Hepatocyte (in vitro differentiated cells): ENCODE data around the gene ACKR1. TPM values are rescaled to one million over a fixed set of nuclear protein-coding genes. Genes with fewer than 3 reads are reported as not detected.
A peak's percentile ranks its signal among the peaks of the same experiment; 100 is the strongest.

Experiments used
- DNase-seq: peaks from one replicate; pipeline ENCODE4 v3.0.0-alpha.2; 2016; ENCODE audit warnings: low spot score
- H2AFZ ChIP-seq: fragments of 200-600 bp; sonication (generic); 2 replicates; pipeline ENCODE4 v1.6.0; 2016; ENCODE audit warnings: antibody characterized with exemption, mild to moderate bottlenecking
- H3K27ac ChIP-seq: fragments of 200-600 bp; sonication (generic); 2 replicates; pipeline ENCODE4 v1.5.1; 2016; ENCODE audit warnings: mild to moderate bottlenecking
- H3K27me3 ChIP-seq: fragments of 200-600 bp; sonication (generic); 2 replicates; pipeline ENCODE4 v1.6.1; 2016
- H3K36me3 ChIP-seq: fragments of 200-600 bp; sonication (generic); replicated peaks from 2 replicates; pipeline ENCODE4 v1.5.1; 2016; ENCODE audit warnings: low read depth; ENCODE audit not compliant: insufficient read depth
- H3K4me1 ChIP-seq: fragments of 200-600 bp; sonication (generic); 2 replicates; pipeline ENCODE4 v1.5.1; 2016; ENCODE audit warnings: mild to moderate bottlenecking, moderate library complexity; ENCODE audit not compliant: insufficient read depth
- H3K4me2 ChIP-seq: fragments of 200-600 bp; sonication (generic); 2 replicates; pipeline ENCODE4 v1.6.0; 2016
- H3K4me3 ChIP-seq: fragments of 200-600 bp; sonication (generic); 2 replicates; pipeline ENCODE4 v1.5.1; 2016; ENCODE audit warnings: mild to moderate bottlenecking
- H3K79me2 ChIP-seq: fragments of 200-600 bp; sonication (generic); 2 replicates; pipeline ENCODE4 v1.6.0; 2017; ENCODE audit warnings: mild to moderate bottlenecking
- H3K9me2 ChIP-seq: fragments of 200-600 bp; sonication (generic); replicated peaks from 2 replicates; pipeline ENCODE4 v1.6.0; 2017; ENCODE audit warnings: mild to moderate bottlenecking; ENCODE audit not compliant: insufficient read depth
- H3K9me3 ChIP-seq: fragments of 200-600 bp; sonication (generic); 2 replicates; pipeline ENCODE4 v1.5.1; 2016; ENCODE audit warnings: low read depth, mild to moderate bottlenecking
- H4K20me1 ChIP-seq: fragments of 200-600 bp; sonication (generic); 2 replicates; pipeline ENCODE4 v1.6.0; 2016; ENCODE audit warnings: mild to moderate bottlenecking; ENCODE audit not compliant: insufficient read depth, poor library complexity, severe bottlenecking
- EZH2 ChIP-seq: fragments of 200-600 bp; sonication (generic); IDR thresholded peaks from 2 replicates; pipeline ENCODE4 v1.6.1; 2016; ENCODE audit warnings: antibody characterized with exemption, mild to moderate bottlenecking, borderline replicate concordance
- EZH2phosphoT487 ChIP-seq: fragments of 200-600 bp; sonication (generic); IDR thresholded peaks from one replicate; pipeline ENCODE4 v1.6.1; 2018; ENCODE audit warnings: antibody characterized with exemption, mild to moderate bottlenecking, low read depth, moderate library complexity; ENCODE audit not compliant: unreplicated experiment, severe bottlenecking
- WGBS: methylation state at CpG from one replicate; pipeline ENCODE4 v1.1.6; 2016; ENCODE audit warnings: low lambda C conversion rate; ENCODE audit errors: missing lambda C conversion rate; 5-methylcytosine and 5-hydroxymethylcytosine counted together
- polyA plus RNA-seq: library from polyadenylated mRNA; unstranded; fragments of >200 nt; fragmentation: Nextera tagmentation; extraction: Ambion mirVana; gene quantifications from 2 replicates; pipeline ENCODE4 v1.2.1, GENCODE V29; 2016
- total RNA-seq: library from RNA; depleted of rRNA; stranded (reverse); fragments of >200 nt; gene quantifications from 2 replicates; pipeline ENCODE4 v1.2.3, GENCODE V29; 2014
- TF ChIP-seq, protein P1 (sequence below): fragments of 200-600 bp; sonication (generic); IDR thresholded peaks from 2 replicates; pipeline ENCODE4 v1.5.1; 2016; ENCODE audit warnings: antibody characterized with exemption, mild to moderate bottlenecking; ENCODE audit not compliant: poor library complexity

ACKR1 gene
- total and polyA plus RNA-seq, 2 experiments from 2014 or later = not detected

- Histone ChIP-seq H3K79me2 (no peaks in the 10 kb centered on the region), H3K27ac (no peak overlapping the region)
Observed at GRCh38 chr1:159207080-159207479, 2.4 kb downstream of the ACKR1 start.

DNA sequence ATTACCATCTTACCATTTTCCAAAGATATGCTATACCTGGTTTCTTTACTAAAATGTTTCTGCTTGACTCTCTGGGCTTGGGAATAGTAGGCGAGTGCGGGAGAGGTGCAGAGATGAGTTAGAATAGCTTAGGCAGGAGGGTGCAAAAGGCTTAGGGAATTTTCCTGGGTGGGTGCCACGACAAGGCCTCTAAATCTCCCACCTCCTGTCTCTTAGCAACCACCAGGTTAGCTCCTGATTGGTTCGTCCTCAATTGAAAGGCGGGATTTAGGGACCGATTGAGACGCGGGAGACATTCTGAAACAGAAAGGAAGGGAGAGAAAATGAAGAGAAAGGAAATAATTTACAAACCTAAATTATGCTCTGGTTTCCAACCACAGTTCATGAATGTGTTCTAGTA lies 3.1 kb downstream of the ACKR1 start:
- Histone ChIP-seq H3K79me2 (no peaks in the 10 kb centered on the region), H2AFZ (no peak overlapping the region), H3K9me2 (no peaks in the 10 kb centered on the region), H3K4me2 (no peak overlapping the region), H3K27ac (no peak overlapping the region), H4K20me1 (no peaks in the 10 kb centered on the region), H3K27me3 (peaks cover 33% of the 10 kb centered on the region), H3K36me3 (no peaks in the 10 kb centered on the region), H3K9me3 (no peaks in the 10 kb centered on the region), H3K4me1 (no peaks in the 10 kb centered on the region), H3K4me3 (no peak overlapping the region)
- no peak for DNase-seq
- TF ChIP-seq EZH2phosphoT487 (no peak), EZH2 (peak; percentile 40)
- 35% methylated on average over 8 of the region's 8 CpGs for WGBS

More at GRCh38 chr1:159207080-159207479, 2.4 kb downstream of the ACKR1 start:
- no peaks in the 10 kb centered on the region for H3K4me1 ChIP-seq
- no peaks in the 10 kb centered on the region for H4K20me1 ChIP-seq
- H3K27me3 ChIP-seq = peaks cover 33% of the 10 kb centered on the region
- H3K9me3 ChIP-seq = no peaks in the 10 kb centered on the region
- no peak overlapping the region for H3K4me2 ChIP-seq
- 87% methylated on average over 5 of the region's 5 CpGs for WGBS
- DNase-seq = no peak
- TF ChIP-seq, protein P1, sequence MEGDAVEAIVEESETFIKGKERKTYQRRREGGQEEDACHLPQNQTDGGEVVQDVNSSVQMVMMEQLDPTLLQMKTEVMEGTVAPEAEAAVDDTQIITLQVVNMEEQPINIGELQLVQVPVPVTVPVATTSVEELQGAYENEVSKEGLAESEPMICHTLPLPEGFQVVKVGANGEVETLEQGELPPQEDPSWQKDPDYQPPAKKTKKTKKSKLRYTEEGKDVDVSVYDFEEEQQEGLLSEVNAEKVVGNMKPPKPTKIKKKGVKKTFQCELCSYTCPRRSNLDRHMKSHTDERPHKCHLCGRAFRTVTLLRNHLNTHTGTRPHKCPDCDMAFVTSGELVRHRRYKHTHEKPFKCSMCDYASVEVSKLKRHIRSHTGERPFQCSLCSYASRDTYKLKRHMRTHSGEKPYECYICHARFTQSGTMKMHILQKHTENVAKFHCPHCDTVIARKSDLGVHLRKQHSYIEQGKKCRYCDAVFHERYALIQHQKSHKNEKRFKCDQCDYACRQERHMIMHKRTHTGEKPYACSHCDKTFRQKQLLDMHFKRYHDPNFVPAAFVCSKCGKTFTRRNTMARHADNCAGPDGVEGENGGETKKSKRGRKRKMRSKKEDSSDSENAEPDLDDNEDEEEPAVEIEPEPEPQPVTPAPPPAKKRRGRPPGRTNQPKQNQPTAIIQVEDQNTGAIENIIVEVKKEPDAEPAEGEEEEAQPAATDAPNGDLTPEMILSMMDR = no peak
- TF ChIP-seq EZH2phosphoT487 (no peak), EZH2 (no peak)
- H2AFZ ChIP-seq = no peak overlapping the region
- no peak overlapping the region for H3K4me3 ChIP-seq
- H3K36me3 ChIP-seq = no peaks in the 10 kb centered on the region
- H3K9me2 ChIP-seq = no peaks in the 10 kb centered on the region

DNA sequence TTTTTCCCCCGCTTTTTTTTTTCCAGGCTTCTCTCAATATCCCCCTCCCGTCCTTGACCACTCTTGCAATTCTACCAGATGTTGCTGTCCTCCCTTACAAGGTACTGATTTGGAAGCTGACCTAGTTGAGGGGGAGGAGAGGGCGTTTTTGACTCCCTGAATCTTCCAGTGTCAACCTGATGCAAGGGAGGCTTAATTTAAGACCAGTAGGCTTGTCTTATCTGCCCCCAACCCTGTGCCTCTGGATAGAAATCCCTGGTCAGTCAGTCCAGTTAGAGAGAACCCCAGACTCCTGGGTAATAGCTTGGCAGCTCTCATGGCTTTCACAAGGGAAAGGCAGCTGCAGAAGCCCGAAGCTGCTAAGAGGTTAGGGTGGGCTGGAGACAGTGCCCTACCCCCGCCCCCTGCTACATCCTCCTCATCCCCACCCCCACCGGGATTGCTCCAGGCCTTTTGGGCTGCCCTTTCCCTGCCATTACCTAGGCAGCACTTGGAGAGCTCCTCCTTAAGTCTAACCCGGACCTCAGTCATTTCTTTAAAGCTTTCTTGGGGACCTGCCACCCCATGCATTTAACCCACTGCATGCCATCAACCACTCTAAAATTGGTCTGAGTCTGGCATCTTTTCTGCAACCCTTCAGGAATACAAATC lies 3.6 kb downstream of the ACKR1 start:
- no peak overlapping the region for H3K4me2 ChIP-seq
- TF ChIP-seq, protein P1 = no peak
- TF ChIP-seq EZH2 (no peak), EZH2phosphoT487 (no peak)
- no peaks in the 10 kb centered on the region for H4K20me1 ChIP-seq
- no peak overlapping the region for H3K27ac ChIP-seq
- no peak for DNase-seq
- 9% methylated on average over 7 of the region's 7 CpGs for WGBS
- peaks cover 33% of the 10 kb centered on the region for H3K27me3 ChIP-seq
- H3K4me1 ChIP-seq = no peaks in the 10 kb centered on the region
- H3K9me2 ChIP-seq = no peaks in the 10 kb centered on the region
- no peaks in the 10 kb centered on the region for H3K9me3 ChIP-seq
- no peaks in the 10 kb centered on the region for H3K36me3 ChIP-seq
- no peak overlapping the region for H2AFZ ChIP-seq
- no peaks in the 10 kb centered on the region for H3K79me2 ChIP-seq
- no peak overlapping the region for H3K4me3 ChIP-seq

DNA sequence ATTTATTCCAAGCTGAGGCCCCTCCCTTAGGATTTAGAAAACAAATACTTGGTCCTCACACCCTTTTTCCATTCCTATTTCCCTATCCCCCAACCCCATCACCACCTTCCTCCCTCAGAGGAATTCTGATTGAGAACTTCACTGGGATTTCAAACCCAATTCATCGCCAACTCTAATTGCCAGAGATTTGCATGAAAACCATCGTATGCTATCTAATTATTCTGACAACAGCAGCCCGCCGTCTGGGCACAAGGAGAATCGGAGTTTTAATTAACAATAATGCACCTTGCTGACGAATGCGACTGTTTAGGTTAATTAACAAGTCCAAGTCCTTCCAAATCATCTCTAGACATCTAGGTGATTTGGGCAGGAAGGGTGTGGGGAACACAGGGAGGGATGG lies 4.4 kb downstream of the ACKR1 start:
- no peak overlapping the region for H3K4me3 ChIP-seq

More for the DNA sequence above, 4.4 kb downstream of the ACKR1 start:
- Histone ChIP-seq H3K36me3 (no peaks in the 10 kb centered on the region), H3K4me1 (no peaks in the 10 kb centered on the region), H3K9me3 (no peaks in the 10 kb centered on the region), H2AFZ (no peak overlapping the region), H4K20me1 (no peaks in the 10 kb centered on the region), H3K27ac (no peak overlapping the region), H3K4me2 (no peak overlapping the region), H3K9me2 (no peaks in the 10 kb centered on the region), H3K79me2 (no peaks in the 10 kb centered on the region), H3K27me3 (peaks cover 33% of the 10 kb centered on the region)
- no peak for DNase-seq
- 84% methylated on average over 7 of the region's 7 CpGs for WGBS
- TF ChIP-seq, protein P1 = no peak
- TF ChIP-seq EZH2phosphoT487 (no peak), EZH2 (no peak)
